GM18526 (cell line): ENCODE measurements around the gene PPP3R1.

Experiments
- POLR2A ChIP-seq: IDR thresholded peaks from 3 replicates; pipeline ENCODE4 v1.6.1; 2011; ENCODE audit not compliant: insufficient read length; ENCODE audit errors: extremely low read depth

PPP3R1 gene

DNA sequence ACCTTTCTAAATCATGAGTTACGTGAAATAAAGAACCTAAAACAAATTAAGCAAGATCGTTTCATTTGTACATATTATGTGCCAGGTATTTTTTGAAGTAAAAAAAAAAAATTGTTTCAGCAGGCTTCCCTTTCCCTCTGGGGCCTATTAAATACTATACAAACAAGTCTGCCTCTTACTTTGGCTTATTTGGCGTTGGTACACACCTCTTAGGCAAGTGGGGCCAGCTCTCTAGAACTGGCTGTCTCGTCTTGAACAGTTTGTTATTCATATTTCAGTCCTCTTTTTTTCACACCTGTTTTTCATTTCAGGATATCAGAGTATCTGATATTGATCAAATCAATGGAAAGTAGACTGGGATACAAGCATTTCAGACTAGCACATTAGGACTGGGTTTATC, 27.4 kb upstream of the PPP3R1 start:
- no peak for TF ChIP-seq POLR2A

- TF ChIP-seq POLR2A, result no peak
These were observed 25.8 kb upstream of the PPP3R1 start for GRCh38 chr2:68278169-68278568.

GRCh38 chr2:68274022-68274421, 21.7 kb upstream of the PPP3R1 start:
- no peak for TF ChIP-seq POLR2A

DNA sequence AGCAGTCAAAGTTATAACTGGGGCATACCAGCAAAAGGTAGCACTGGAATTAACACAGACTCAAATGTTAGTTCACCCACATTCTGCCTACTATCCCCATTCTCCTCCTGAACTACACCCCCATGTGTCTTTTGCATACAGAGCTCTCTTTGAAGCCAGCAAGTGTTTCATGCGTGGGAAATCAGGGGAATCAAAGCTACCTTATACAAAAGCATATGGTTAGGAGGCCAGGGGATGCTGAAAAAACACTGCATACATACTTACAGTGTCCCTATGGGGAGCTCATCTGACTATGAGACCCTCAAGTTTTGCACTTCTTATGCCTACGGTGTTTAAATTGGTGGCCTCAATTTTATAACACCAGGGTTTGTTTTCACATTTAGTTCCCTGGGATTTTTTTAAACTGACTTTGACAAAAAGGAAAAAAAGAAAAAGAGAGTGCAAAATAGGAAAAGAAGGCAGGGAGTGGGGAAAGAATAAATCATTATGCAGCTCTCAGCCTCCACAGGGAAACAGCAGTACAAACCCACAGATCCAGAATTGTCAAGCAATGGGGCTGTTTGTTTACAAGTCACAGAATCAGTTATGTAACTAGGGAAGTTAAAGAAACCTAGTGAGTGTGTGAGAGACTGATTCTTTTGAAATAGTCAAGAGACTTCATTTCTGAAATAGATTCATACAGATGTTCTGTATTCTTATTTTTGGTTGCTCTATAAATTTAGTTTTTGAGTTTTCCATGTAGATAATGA, 20.1 kb upstream of the PPP3R1 start:
- TF ChIP-seq POLR2A, result no peak

DNA sequence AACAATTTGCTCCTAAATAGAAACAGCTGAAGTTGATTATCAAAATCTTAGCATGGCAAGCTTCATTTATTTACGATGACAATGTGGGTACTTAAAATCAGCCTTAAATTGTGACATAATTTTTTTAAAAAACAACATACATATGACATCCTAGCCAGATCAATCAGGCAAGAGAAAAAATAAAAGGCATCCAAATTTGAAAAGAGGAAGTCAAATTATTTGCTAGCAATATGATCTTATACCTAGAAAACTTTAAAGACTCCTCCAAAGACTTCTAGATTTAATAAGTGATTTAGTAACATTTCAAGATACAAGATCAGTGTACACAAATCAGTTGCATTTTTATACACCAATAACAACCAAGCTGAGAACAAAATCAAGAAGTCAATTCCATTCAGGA, 14.3 kb upstream of the PPP3R1 start:
- no peak for TF ChIP-seq POLR2A

- no peak for TF ChIP-seq POLR2A
These were observed 11.3 kb upstream of the PPP3R1 start for GRCh38 chr2:68263632-68264031.

GRCh38 chr2:68258851-68259250, 6.5 kb upstream of the PPP3R1 start:
- no peak for TF ChIP-seq POLR2A

GRCh38 chr2:68256093-68256450, 3.7 kb upstream of the PPP3R1 start:
- TF ChIP-seq POLR2A, result no peak

DNA sequence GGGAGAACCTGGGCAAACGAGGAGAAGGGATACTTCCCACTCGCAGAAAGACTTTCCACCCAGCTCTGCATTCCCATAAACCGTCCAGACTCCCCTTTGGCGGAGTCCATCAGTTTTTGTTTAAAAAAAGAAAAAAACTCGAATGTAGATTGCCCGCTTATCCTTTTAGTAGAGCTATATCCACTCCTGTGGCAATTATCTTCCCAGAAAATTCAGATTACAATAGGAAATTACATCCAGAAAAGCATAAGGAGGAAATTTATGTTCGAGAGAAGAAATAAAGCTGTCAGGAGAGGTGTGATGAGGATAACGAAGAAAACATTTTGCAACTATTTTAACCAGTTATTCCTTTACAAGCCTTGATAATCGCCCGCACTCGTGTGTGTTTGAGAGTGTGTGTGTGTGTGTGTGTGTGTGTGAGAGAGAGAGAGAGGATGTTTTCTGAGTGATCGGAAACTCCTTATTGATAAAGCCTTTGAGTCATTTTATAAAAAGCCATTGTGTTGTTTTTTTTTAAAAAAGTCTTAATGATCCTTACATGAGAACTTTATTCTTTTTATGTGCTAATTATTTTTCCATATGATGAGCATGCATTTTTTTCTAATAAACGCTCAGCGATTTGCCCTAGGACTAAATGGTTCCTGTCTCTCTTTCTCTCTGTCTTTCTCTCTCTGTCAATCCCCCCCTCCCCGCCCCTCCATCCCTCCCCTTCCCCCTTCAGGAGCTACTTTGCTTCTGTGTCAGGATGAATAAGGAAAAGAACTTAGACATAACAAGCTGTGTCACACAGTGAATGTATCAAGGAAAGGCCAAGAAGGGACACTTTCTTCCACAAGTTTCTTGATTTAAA, 1.1 kb upstream of the PPP3R1 start:
- TF ChIP-seq POLR2A, result no peak

GRCh38 chr2:68251855-68252399, 405 bp downstream of the PPP3R1 start:
- TF ChIP-seq POLR2A, result no peak

DNA sequence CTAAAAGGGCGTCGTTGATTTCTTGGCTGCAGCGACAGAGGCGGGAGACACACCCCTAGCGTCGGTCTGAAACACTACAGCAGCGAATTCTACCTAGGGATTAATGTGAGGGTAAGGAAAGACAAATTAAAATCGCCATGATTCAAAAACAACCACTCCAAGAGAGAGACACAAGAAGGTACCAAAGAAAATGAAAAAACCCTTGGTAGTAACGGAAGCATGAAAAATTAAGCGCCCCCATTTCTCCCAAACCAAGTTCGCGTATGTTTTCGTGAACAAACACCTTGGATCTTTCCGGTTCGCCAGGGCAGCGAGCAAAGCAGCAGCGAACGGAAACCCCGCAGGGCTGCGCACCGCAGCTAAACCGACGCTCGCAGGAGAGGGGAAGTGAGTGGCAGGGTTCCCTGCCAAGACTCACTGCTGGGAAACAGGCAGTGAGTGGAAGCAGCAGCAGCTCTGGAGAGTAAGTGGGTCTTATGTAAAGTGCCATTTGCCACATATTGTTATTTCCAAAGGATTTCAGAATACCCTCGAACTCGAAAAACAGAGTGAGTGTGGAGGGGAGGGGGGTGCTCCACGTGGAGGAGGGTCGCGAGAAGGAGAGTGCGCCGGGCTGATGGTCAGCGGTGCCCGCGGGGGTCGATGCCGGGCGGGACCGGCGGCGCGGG, 1.0 kb downstream of the PPP3R1 start:
- no peak for TF ChIP-seq POLR2A

- TF ChIP-seq POLR2A, result no peak
These were observed 1.6 kb downstream of the PPP3R1 start for GRCh38 chr2:68250652-68251186.

GRCh38 chr2:68250196-68250595, 2.1 kb downstream of the PPP3R1 start:
- no peak for TF ChIP-seq POLR2A

DNA sequence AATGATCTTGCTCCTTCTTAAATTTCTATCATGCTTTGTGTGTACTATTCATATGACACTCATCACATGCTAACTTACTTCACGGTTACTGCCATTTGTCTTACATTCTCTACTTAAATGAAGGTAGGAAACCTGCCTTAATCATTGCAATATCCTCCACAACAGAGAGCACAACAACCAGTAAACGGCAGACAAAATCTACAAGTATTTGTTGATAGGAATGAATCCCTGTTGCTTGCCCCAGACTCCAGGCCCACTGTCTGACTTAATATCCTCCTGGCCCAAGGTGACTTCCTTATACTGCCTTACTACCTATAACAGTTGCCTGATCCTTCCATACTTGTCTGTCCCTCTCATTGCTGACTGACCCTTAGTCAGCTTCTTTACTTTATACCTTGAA, 3.5 kb downstream of the PPP3R1 start:
- no peak for TF ChIP-seq POLR2A

DNA sequence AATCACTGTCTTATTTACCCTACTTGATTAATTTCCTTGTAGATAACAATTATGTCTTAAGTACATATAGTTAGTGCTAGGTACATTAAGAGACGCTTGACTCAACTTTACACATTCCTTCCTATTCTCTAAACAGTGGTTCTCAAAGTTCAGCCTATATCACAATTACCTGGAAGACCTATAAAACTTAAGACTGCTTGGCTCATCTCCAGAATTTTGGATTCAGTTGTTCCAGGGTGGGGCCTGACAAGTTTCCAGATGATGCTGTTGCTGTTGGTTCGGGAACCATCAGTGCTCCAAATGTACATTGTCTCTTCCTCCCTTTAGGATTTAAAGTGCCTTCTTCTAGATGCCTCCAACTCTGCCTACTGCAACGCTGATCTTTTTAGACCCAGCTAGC, 4.0 kb downstream of the PPP3R1 start:
- TF ChIP-seq POLR2A, result no peak

DNA sequence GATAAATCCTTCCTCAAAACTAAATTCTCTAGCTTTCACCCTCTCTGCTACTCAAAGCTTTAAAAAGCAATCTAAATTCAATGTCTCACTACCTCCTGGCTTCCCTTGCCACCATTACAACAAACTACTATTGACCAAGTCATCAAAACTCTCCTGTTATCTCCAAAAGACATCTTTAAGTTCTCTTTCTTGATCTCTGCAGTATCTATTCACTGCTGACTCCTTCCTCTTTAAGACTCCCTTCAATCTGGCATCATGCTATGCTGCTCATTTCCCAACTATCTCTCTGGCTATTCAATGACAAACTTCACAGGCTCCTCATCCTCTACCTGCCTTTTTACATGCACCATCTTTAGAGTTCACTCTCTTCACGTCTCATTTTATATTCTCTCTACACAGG, 5.9 kb downstream of the PPP3R1 start:
- no peak for TF ChIP-seq POLR2A

- no peak for TF ChIP-seq POLR2A
These were observed 6.7 kb downstream of the PPP3R1 start for GRCh38 chr2:68245672-68246071.
